ENCODE data around the gene PBX1. TPM values are rescaled to one million over a fixed set of nuclear protein-coding genes. Genes with fewer than 3 reads are reported as not detected.

Gene PBX1
- total and polyA plus RNA-seq, 10 of the 15 experiments (the other 5 are each of a cell fraction or from before 2014, with no cell fraction given) = 0.05 to 0.28 (median 0.11) TPM; not detected in 5

- TF ChIP-seq MEF2B (IDR thresholded peaks at IDR 0.05; ENCODE audit: partially characterized antibody, poor library complexity, severe bottlenecking) (no peak), STAT3 (IDR thresholded peaks at IDR 0.05; ENCODE audit: low read depth, low read length) (no peak), RFX5 (IDR thresholded peaks at IDR 0.05; ENCODE audit: low read depth, low read length) (no peak)
Observed at GRCh38 chr1:164635059-164635802, 76.2 kb downstream of the PBX1 start (continued).

GRCh38 chr1:164635803-164636731, 77.1 kb downstream of the PBX1 start:
- H3K4me3 ChIP-seq = no peak overlapping the region
- H4K20me1 ChIP-seq (ENCODE audit: control insufficient read depth, insufficient read depth) = no peaks in the 10 kb centered on the region
- no peak for ATAC-seq
- FAIRE-seq = no peak
- BruUV-seq (replicated peaks) = no TSS peak
- H3K9ac ChIP-seq (ENCODE audit: control insufficient read depth, insufficient read depth, low read length) = no peak overlapping the region
- no peak for TF ChIP-seq POLR2AphosphoS2 (IDR thresholded peaks at IDR 0.05; ENCODE audit: low read depth, low read length)
- TF ChIP-seq ZNF622 (IDR thresholded peaks at IDR 0.05) = no peak
- TF ChIP-seq MTA2 (IDR thresholded peaks at IDR 0.05; ENCODE audit: low read depth) = no peak
- no peak for TF ChIP-seq BHLHE40 (IDR thresholded peaks at IDR 0.05; ENCODE audit: borderline replicate concordance in 1 of 2, low read depth in 2 of 2, low read length in 1 of 2)
- TF ChIP-seq HDGF (IDR thresholded peaks at IDR 0.05) = no peak
- no peak for TF ChIP-seq NBN (IDR thresholded peaks at IDR 0.05)
- TF ChIP-seq NR2C2 (IDR thresholded peaks at IDR 0.05; ENCODE audit: borderline replicate concordance, control insufficient read depth, insufficient read length, low read depth) = no peak
- TF ChIP-seq USF2 (IDR thresholded peaks at IDR 0.05; ENCODE audit: borderline replicate concordance, low read depth, low read length) = no peak
- no peak for TF ChIP-seq ATF2 (IDR thresholded peaks at IDR 0.05; ENCODE audit: low read length)
- no peak for TF ChIP-seq SKIL (IDR thresholded peaks at IDR 0.05; ENCODE audit: low read depth, poor library complexity, severe bottlenecking)
- TF ChIP-seq CHD1 (IDR thresholded peaks at IDR 0.05; ENCODE audit: low read depth, low read length) = no peak
- H3K4me2 ChIP-seq (ENCODE audit: control insufficient read depth, insufficient read depth) = no peak overlapping the region
- intact Hi-C loops (cut with micrococcal nuclease; ENCODE audit: unreplicated experiment) (no loop called here), in situ Hi-C loops (cut with MboI) (no loop called here)
- no peak overlapping the region for H3K27ac ChIP-seq (ENCODE audit: control insufficient read depth, insufficient read depth)
- no peak for DNase-seq (ENCODE audit: low read depth, low spot score)
- ChIA-PET SMC1A (ENCODE audit: uncharacterized antibody, unreplicated experiment) (interaction anchor here (0.7 kb wide), 1 partner anchor 24 kb away, joined by 3 read pairs; no protein-coding TSS in a partner anchor), RAD21 (ENCODE audit: unreplicated experiment) (no interaction called here), CTCF (no interaction called here), POLR2A (no interaction called here)
- H3K4me1 ChIP-seq (ENCODE audit: control insufficient read depth, insufficient read depth, low read length) = no peaks in the 10 kb centered on the region
- no peaks in the 10 kb centered on the region for H3K79me2 ChIP-seq (ENCODE audit: control insufficient read depth, insufficient read depth, low read length)
- H3K36me3 ChIP-seq (ENCODE audit: control insufficient read depth in 2 of 2, insufficient read depth in 2 of 2, low read length in 1 of 2) = no peaks in the 10 kb centered on the region
- no peaks in the 10 kb centered on the region for H3K9me3 ChIP-seq (replicated peaks; ENCODE audit: control insufficient read depth, insufficient read depth, low read length)
- no peaks in the 10 kb centered on the region for H3K27me3 ChIP-seq (replicated peaks in 1 of 2; ENCODE audit: control insufficient read depth in 2 of 2, insufficient read depth in 2 of 2, low read length in 1 of 2)
- WGBS (ENCODE audit: insufficient coverage, insufficient replicate concordance, low lambda C conversion rate, missing lambda C conversion rate) = under 1% methylated on average over 5 of the region's 5 CpGs
- H2AFZ ChIP-seq (ENCODE audit: control insufficient read depth, low read depth, low read length) = no peak overlapping the region
